ENCODE results near the gene RPS23. TPM values are rescaled to one million over a fixed set of nuclear protein-coding genes. Genes with fewer than 3 reads are reported as not detected.

RPS23 gene
- total and polyA plus RNA-seq, 2 of the 8 experiments (the other 6 are each of a cell fraction or from before 2014, with no cell fraction given), result 2,559 to 4,867 TPM

- no peaks in the 10 kb centered on the region for H3K36me3 ChIP-seq (ENCODE audit: control insufficient read depth in 2 of 4, insufficient read depth in 4 of 4, low read length in 3 of 4)
- H2BK120ac ChIP-seq (replicated peaks; ENCODE audit: low read depth, low read length), result no peak overlapping the region
- no peaks in the 10 kb centered on the region for H3K79me1 ChIP-seq (ENCODE audit: low read depth, low read length)
- no peak overlapping the region for H2BK20ac ChIP-seq (ENCODE audit: low read length)
- DNase-seq (ENCODE audit: low read depth in 1 of 2, low spot score in 2 of 2) (no peak), FAIRE-seq (no peak)
- H3K4me3 ChIP-seq (ENCODE audit: extremely low read depth in 1 of 4, insufficient read depth in 2 of 4, low read depth in 3 of 4, low read length in 4 of 4), result no peak overlapping the region
- H4K5ac ChIP-seq (ENCODE audit: insufficient read length, low read depth, low read length), result no peak overlapping the region
- H4K91ac ChIP-seq (replicated peaks; ENCODE audit: insufficient read length, low read length), result no peak overlapping the region
- no peaks in the 10 kb centered on the region for H3K4me1 ChIP-seq (replicated peaks in 1 of 4; ENCODE audit: control insufficient read depth in 3 of 4, insufficient read depth in 4 of 4, low read length in 3 of 4)
- TF ChIP-seq EGR1 (IDR thresholded peaks at IDR 0.05; ENCODE audit: borderline replicate concordance, low read depth, low read length) (no peak), SP1 (IDR thresholded peaks at IDR 0.05; ENCODE audit: low read depth, low read length) (no peak), SP4 (IDR thresholded peaks at IDR 0.05; ENCODE audit: low read length) (no peak)
- no peaks in the 10 kb centered on the region for H4K20me1 ChIP-seq (replicated peaks in 1 of 2; ENCODE audit: control insufficient read depth in 1 of 2, insufficient read depth in 2 of 2, low read length in 2 of 2)
- H3K27me3 ChIP-seq (replicated peaks in 1 of 4; ENCODE audit: control insufficient read depth in 3 of 4, extremely low read depth in 1 of 4, insufficient read depth in 3 of 4, low read length in 3 of 4), result no peaks in the 10 kb centered on the region
- H3K9me3 ChIP-seq (ENCODE audit: insufficient read depth in 2 of 2, low read depth in 1 of 2, low read length in 1 of 2), result peaks cover 0 to 6% of the 10 kb centered on the region in 2 experiments; a peak in 2 of 4 replicates
- no peak overlapping the region for H3K9ac ChIP-seq (replicated peaks in 1 of 4; ENCODE audit: extremely low read depth in 1 of 4, low read depth in 3 of 4, low read length in 3 of 4)
- CTCF ChIA-PET (ENCODE audit: partially characterized antibody), result interaction anchor here (0.6 kb wide), 1 partner anchor 1294 kb away, joined by 3 read pairs; no protein-coding TSS in a partner anchor
- H2BK5ac ChIP-seq (ENCODE audit: low read depth, low read length), result no peak overlapping the region
- H3K4me2 ChIP-seq (ENCODE audit: insufficient read depth in 1 of 2, low read depth in 2 of 2, low read length in 2 of 2), result no peak overlapping the region
- no peak overlapping the region for H2BK15ac ChIP-seq (ENCODE audit: low read length)
- H3K4ac ChIP-seq (replicated peaks; ENCODE audit: insufficient read length, low read depth, low read length), result no peak overlapping the region
- no peak overlapping the region for H3K56ac ChIP-seq (replicated peaks; ENCODE audit: insufficient read length, low read depth, low read length)
- no peak overlapping the region for H3K23ac ChIP-seq (ENCODE audit: insufficient read length)
- POLR2A ChIA-PET (ENCODE audit: partially characterized antibody), result no interaction called here
- no peak overlapping the region for H3K18ac ChIP-seq (ENCODE audit: extremely low read depth, low read length)
- H3K23me2 ChIP-seq (ENCODE audit: low read depth, low read length), result no peaks in the 10 kb centered on the region
- no peak overlapping the region for H2AK5ac ChIP-seq (ENCODE audit: low read depth, low read length)
- H3K79me2 ChIP-seq (ENCODE audit: control insufficient read depth in 1 of 2, insufficient read depth in 2 of 2, low read length in 2 of 2), result no peaks in the 10 kb centered on the region
- WGBS, 2 experiments (ENCODE audit: extremely low coverage in 1 of 2, insufficient coverage in 1 of 2, insufficient read length in 1 of 2, insufficient replicate concordance in 2 of 2, low coverage in 1 of 2, low lambda C conversion rate in 2 of 2, missing lambda C conversion rate in 1 of 2), result 93% methylated on average over 1 of the region's 1 CpG; no CpG with 5 or more reads in 1 of the 2 experiments
- no peak overlapping the region for H2BK12ac ChIP-seq (ENCODE audit: low read depth, low read length)
- no peak overlapping the region for H3K27ac ChIP-seq (ENCODE audit: low read depth, low read length)
- H2AFZ ChIP-seq (ENCODE audit: low read length), result no peak overlapping the region
- H4K8ac ChIP-seq (ENCODE audit: extremely low read depth, insufficient read depth, low read length), result no peak overlapping the region
- no peak overlapping the region for H3K14ac ChIP-seq (ENCODE audit: insufficient read length)
Observed at GRCh38 chr5:82325996-82326395, 47.8 kb upstream of the RPS23 start.
